CD4-positive, alpha-beta T cell treated with Interferon alpha-2 for 1 hour (primary cell): ENCODE results near the gene NRSN2.
"Not testable (repeated sequence)": the region's sequence is repeated elsewhere in the genome, so short reads cannot be mapped to it uniquely, and the experiment has no call there.

Experiments
- DNase-seq, 2 donors: peaks; one replicate each; pipeline ENCODE4 v3.0.0-alpha.2; 2020 to 2022

The NRSN2 gene

DNA sequence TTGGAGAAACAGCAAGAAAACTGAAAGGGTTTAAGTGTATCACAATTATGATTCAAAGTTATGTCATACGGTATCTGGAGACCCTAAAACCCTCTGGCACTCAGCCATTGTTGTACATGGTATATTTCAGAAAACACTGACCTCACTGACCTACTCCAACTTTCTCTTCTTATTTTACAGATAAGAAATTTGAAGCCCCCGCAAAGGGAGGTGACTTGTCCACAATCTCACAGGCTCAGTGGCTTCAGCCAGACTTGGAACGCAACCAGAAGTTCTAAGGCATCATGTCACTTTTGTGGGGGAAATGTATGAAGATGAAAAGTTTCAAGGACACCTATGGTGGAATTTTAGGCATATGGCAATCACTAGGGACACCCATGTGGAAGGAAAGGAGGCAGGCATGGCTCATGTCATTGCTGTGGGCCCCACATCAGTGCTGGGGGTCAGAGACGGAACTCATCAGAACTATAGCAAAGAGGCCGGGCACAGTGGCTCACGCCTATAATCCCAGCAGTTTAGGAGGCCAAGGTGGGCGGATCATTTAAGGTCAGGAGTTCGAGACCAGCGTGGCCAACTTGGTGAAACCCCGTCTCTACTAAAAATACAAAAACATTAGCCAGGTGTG is 28.5 kb downstream of the NRSN2 start:
- DNase-seq: no peak

- no peak for DNase-seq
Measured at GRCh38 chr20:376089-376488, 29.2 kb downstream of the NRSN2 start.

- DNase-seq: no peak
Measured at GRCh38 chr20:376750-377149, 29.8 kb downstream of the NRSN2 start.

- not testable (repeated sequence) for DNase-seq
Measured at GRCh38 chr20:377578-377977, 30.7 kb downstream of the NRSN2 start.

DNA sequence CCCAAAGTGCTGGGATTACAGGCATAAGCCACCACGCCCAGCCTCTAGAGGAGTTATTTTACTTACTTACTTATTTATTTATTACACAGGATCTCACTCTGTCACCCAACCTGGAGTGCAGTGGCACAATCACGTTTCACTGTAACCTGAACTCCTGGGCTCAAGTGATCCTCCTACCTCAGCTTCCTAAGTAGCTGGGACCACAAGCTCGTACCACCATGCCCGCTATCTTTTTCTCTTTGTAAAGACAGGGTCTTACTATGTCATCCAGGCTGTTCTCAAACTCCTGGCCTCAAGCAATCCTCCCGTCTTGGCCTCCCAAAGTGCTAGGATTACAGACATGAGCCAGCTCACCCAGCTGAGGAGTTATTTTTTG is 32.0 kb downstream of the NRSN2 start:
- DNase-seq: no peak

DNA sequence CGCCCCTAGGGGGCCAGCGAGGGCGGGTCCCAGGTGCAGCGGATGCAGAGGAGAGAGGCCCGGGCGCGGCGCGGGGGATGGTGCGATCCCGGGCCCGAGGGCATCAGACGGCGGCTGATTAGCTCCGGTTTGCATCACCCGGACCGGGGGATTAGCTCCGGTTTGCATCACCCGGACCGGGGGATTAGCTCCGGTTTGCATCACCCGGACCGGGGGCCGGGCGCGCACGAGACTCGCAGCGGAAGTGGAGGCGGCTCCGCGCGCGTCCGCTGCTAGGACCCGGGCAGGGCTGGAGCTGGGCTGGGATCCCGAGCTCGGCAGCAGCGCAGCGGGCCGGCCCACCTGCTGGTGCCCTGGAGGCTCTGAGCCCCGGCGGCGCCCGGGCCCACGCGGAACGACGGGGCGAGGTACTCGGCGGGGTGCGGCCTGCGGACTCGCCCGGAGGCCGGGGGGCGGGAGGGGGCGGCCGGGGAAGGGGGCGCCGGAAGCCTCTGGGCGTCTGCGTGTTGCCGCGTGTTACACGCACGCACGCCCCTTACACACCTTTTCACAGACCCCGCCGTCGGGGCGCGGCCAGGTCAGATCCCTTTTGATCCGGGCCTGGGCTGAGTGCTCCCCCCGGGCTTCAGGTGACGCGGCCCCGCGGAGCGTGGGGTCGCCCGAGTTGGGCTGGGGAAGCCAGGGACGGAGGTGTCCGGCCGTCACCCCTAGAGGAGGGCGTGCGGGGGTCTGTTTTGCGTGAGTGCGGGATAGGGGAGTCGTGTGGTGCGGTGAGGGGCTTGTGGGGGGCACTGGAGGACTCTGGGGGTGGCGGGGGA is 34.1 kb downstream of the NRSN2 start:
- DNase-seq: peak; percentile 48 to 52

GRCh38 chr20:381581-382290 is 34.8 kb downstream of the NRSN2 start:
- peak; percentile 81 to 85 for DNase-seq

DNA sequence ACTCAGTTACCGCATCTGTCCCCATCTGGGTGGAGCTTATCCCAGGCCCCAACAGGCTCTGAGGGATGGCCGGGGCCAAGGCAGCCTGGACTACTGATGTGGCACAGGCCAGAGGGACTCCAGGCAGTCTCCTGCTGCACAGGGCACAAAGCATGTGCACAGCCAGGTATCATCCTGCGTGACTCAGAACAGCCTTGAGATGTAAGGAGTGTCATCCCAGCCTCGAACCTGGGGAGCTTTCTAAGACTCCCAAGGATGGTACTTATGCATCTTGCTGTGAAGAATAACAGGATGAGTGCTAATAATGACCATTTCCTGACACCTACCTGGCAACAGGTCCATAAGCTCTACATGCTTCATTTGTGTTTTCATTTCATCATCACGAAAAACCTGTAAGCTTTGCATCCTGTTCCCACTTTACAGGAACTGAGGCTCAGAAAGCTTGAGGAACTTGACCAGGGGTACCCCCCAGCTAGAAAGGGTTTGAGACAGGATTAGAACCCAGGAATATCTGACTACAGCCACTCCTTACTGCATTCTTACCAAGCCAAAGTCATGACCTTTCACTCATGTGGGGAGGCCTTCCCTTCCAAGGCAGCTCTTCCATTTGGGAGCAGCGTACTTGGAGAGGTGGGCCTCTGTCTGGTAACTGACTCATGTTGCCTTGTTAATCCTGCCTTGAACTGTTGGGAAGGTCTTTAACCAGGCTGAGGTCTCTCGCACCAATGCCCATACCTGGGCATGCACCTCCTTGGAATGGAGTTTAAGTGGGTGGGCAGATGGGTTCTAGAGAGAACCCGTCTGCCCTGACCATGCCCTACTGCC is 35.6 kb downstream of the NRSN2 start:
- DNase-seq: no peak

DNA sequence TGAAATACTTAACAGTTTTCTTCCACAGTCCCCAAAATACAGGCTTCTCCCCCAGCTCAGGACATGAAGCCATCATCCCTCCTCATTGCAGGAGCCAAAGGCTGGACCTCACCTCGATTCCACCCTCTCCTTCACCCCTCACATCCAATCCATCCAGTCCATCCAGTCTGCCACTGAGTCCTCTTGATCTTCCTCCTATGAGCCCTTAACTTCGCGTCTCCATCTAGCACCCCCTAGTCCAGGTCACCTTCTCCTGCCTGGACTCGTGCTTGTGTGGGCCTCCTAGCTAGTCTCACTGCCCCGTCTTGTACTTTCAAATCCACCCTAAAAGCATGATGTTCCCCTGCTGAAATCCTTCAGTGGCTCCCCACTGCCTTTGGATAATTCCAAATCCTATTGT is 37.0 kb downstream of the NRSN2 start:
- no peak for DNase-seq

DNA sequence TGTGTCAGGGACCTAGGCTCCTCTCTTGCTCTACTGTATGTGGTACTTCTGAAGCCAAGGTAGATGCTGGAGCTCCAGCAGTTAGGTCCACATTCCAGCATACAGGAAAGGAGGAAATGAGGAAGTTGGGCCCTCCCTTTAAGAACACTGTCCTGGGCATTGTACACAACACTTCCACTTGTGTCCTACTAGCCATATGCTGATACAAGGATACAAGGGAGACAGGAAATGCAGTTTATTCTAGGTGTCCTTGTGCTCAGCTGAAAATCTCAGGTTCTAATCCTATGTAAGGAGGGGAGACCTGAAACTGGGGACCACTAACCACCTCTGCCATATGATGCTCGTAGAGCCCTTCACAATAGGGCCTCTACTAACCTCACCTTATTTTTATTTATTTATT is 37.8 kb downstream of the NRSN2 start:
- DNase-seq: no peak

- DNase-seq: no peak
Measured at GRCh38 chr20:385448-385847, 38.5 kb downstream of the NRSN2 start.

DNA sequence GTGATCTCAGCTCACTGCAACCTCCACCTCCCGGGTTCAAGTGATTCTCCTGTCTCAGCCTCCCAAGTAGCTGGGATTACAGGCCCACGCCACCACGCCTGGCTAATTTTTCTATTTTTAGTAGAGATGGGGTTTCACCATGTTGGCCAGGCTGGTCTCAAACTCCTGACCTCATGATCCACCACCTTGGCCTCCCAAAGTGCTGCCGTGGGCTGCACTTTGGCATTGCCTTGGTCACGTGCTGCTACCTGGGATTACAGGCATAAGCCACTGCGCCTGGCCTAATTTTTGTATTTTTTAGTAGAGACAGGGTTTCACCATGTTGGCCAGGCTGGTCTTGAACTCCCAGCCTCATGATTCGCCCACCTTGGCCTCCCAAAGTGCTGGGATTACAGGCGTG is 39.7 kb downstream of the NRSN2 start:
- DNase-seq: not testable (repeated sequence)

- no peak for DNase-seq
Measured at GRCh38 chr20:387520-387919, 40.6 kb downstream of the NRSN2 start.

GRCh38 chr20:388034-388994 is 41.4 kb downstream of the NRSN2 start:
- no peak for DNase-seq

GRCh38 chr20:389220-389619 is 42.3 kb downstream of the NRSN2 start:
- DNase-seq: no peak

DNA sequence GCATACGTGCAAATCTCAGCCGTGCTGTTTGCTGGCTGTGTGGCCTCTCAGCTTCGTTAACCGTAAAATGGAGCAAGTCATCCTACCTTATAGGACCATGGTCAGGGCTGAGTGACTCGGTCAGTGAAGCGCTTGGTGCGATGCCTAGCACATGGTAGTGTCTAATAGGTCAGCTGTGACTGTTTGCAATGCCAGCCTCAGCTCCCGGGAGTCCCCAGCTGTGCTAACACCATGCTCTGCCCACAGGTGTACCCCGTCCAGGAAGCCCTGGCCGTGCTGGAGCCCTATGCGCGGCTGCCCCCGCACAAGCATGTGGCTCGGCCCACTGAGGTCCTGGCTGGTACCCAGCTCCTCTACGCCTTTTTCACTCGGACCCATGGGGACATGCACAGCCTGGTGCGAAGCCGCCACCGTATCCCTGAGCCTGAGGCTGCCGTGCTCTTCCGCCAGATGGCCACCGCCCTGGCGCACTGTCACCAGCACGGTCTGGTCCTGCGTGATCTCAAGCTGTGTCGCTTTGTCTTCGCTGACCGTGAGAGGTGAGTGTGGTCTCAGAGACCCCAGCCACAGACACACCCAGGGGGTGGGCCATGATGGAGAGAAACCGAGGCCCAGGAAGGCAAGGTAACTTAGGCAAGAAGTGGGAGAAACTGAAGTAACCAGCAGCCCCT is 44.3 kb downstream of the NRSN2 start:
- DNase-seq: no peak

GRCh38 chr20:393296-393695 is 46.4 kb downstream of the NRSN2 start:
- DNase-seq: not testable (repeated sequence)

- DNase-seq: no peak
Measured at GRCh38 chr20:396252-396618, 49.3 kb downstream of the NRSN2 start.

DNA sequence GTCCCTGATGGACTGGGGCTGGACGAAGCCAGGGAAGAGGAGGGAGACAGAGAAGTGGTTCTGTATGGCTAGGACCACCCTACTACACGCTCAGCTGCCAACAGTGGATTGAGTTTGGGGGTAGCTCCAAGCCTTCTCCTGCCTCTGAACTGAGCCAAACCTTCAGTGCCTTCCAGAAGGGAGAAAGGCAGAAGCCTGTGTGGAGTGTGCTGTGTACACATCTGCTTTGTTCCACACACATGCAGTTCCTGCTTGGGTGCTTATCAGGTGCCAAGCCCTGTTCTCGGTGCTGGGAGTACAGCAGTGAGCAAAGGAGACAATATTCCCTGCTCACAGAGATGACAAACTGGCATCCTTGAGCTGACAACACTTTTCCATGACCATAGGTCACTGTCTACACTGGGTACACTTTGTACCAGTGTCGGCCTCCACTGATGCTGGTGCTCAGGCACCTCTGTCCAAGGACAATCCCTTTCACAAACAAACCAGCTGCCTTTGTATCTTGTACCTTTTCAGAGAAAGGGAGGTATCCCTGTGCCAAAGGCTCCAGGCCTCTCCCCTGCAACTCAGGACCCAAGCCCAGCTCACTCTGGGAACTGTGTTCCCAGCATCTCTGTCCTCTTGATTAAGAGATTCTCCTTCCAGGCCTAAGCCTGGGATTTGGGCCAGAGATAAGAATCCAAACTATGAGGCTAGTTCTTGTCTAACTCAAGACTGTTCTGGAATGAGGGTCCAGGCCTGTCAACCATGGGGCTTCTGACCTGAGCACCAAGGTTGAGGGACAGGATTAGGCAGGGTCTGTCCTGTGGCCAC is 49.9 kb downstream of the NRSN2 start:
- no peak for DNase-seq
